Measurements from ENCODE around the gene PSMD7.

PSMD7 gene

GRCh38 chr16:74279805-74280204 lies 16.8 kb upstream of the PSMD7 start:
- TF ChIP-seq, protein P1, sequence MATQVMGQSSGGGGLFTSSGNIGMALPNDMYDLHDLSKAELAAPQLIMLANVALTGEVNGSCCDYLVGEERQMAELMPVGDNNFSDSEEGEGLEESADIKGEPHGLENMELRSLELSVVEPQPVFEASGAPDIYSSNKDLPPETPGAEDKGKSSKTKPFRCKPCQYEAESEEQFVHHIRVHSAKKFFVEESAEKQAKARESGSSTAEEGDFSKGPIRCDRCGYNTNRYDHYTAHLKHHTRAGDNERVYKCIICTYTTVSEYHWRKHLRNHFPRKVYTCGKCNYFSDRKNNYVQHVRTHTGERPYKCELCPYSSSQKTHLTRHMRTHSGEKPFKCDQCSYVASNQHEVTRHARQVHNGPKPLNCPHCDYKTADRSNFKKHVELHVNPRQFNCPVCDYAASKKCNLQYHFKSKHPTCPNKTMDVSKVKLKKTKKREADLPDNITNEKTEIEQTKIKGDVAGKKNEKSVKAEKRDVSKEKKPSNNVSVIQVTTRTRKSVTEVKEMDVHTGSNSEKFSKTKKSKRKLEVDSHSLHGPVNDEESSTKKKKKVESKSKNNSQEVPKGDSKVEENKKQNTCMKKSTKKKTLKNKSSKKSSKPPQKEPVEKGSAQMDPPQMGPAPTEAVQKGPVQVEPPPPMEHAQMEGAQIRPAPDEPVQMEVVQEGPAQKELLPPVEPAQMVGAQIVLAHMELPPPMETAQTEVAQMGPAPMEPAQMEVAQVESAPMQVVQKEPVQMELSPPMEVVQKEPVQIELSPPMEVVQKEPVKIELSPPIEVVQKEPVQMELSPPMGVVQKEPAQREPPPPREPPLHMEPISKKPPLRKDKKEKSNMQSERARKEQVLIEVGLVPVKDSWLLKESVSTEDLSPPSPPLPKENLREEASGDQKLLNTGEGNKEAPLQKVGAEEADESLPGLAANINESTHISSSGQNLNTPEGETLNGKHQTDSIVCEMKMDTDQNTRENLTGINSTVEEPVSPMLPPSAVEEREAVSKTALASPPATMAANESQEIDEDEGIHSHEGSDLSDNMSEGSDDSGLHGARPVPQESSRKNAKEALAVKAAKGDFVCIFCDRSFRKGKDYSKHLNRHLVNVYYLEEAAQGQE (IDR thresholded peaks at IDR 0.05; ENCODE audit: insufficient read depth in 1 of 2, low read depth in 2 of 2, low read length in 2 of 2), result no peak
- no peak for TF ChIP-seq POLR2AphosphoS5 (IDR thresholded peaks at IDR 0.05; ENCODE audit: low read depth, low read length)
- no peak for TF ChIP-seq TAF1 (IDR thresholded peaks at IDR 0.05; ENCODE audit: borderline replicate concordance, insufficient read depth, low read length)
- TF ChIP-seq FOXP2 (optimal IDR thresholded peaks at IDR 0.05; ENCODE audit: borderline replicate concordance, extremely low read depth, extremely low read length, insufficient read depth), result no peak

DNA sequence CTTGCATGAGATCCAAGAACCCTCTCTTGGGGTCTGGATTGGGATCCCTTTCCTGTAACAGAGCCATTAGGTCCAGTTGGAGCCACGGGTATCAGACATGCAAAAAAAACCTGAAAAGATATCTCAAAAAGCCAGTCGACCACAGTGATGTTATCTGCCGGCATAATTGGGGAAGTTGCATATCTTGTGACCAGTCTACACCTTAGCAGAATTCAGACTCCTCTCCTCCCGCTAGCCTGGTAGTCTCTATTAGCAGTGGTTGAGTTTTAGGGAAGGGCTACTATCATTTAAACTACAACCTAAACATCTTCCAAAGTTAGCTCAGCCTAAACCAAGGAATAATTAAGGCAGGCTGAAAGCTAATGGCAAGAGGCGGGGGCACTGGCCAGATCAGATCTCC lies 16.2 kb upstream of the PSMD7 start:
- no peak for TF ChIP-seq SIN3A (IDR thresholded peaks at IDR 0.05; ENCODE audit: borderline replicate concordance, insufficient read depth, low read length)
- TF ChIP-seq, protein P1 (IDR thresholded peaks at IDR 0.05; ENCODE audit: insufficient read depth in 1 of 2, low read depth in 2 of 2, low read length in 2 of 2), result no peak
- TF ChIP-seq TAF1 (IDR thresholded peaks at IDR 0.05; ENCODE audit: borderline replicate concordance, insufficient read depth, low read length), result no peak
- no peak for TF ChIP-seq FOXP2 (optimal IDR thresholded peaks at IDR 0.05; ENCODE audit: borderline replicate concordance, extremely low read depth, extremely low read length, insufficient read depth)
- TF ChIP-seq POLR2AphosphoS5 (IDR thresholded peaks at IDR 0.05; ENCODE audit: low read depth, low read length), result no peak

- TF ChIP-seq POLR2AphosphoS5 (IDR thresholded peaks at IDR 0.05; ENCODE audit: low read depth, low read length), result no peak
- TF ChIP-seq, protein P1 (IDR thresholded peaks at IDR 0.05; ENCODE audit: insufficient read depth in 1 of 2, low read depth in 2 of 2, low read length in 2 of 2), result no peak
- TF ChIP-seq SIN3A (IDR thresholded peaks at IDR 0.05; ENCODE audit: borderline replicate concordance, insufficient read depth, low read length), result no peak
- no peak for TF ChIP-seq FOXP2 (optimal IDR thresholded peaks at IDR 0.05; ENCODE audit: borderline replicate concordance, extremely low read depth, extremely low read length, insufficient read depth)
- TF ChIP-seq TAF1 (IDR thresholded peaks at IDR 0.05; ENCODE audit: borderline replicate concordance, insufficient read depth, low read length), result no peak
Observed at GRCh38 chr16:74281300-74281699, 15.3 kb upstream of the PSMD7 start.

- TF ChIP-seq FOXP2 (optimal IDR thresholded peaks at IDR 0.05; ENCODE audit: borderline replicate concordance, extremely low read depth, extremely low read length, insufficient read depth) (no peak), TAF1 (IDR thresholded peaks at IDR 0.05; ENCODE audit: borderline replicate concordance, insufficient read depth, low read length) (no peak), POLR2AphosphoS5 (IDR thresholded peaks at IDR 0.05; ENCODE audit: low read depth, low read length) (no peak), SIN3A (IDR thresholded peaks at IDR 0.05; ENCODE audit: borderline replicate concordance, insufficient read depth, low read length) (no peak)
- TF ChIP-seq, protein P1 (IDR thresholded peaks at IDR 0.05; ENCODE audit: insufficient read depth in 1 of 2, low read depth in 2 of 2, low read length in 2 of 2), result no peak
Observed at GRCh38 chr16:74283716-74284115, 12.9 kb upstream of the PSMD7 start.

DNA sequence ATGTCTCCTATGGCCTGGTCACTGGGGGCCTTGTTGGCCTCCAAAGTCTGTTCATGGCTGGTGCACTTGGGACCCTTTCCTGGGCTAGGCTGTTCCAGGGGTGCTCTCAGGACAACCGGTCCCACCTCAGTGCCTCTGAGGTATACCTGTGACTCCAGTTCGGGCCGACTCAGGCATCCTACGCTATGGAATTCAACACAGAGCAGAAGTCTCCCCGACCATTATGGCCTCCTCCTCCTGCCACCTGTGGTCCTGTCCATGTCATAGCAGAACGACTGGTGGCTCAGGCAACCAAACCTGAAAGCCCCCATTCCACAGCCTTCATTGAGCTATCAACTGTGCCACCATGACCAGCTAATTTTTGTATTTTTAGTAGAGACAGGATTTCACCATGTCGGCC lies 8.5 kb upstream of the PSMD7 start:
- no peak for TF ChIP-seq FOXP2 (optimal IDR thresholded peaks at IDR 0.05; ENCODE audit: borderline replicate concordance, extremely low read depth, extremely low read length, insufficient read depth)
- TF ChIP-seq POLR2AphosphoS5 (IDR thresholded peaks at IDR 0.05; ENCODE audit: low read depth, low read length), result no peak
- TF ChIP-seq TAF1 (IDR thresholded peaks at IDR 0.05; ENCODE audit: borderline replicate concordance, insufficient read depth, low read length), result no peak
- no peak for TF ChIP-seq SIN3A (IDR thresholded peaks at IDR 0.05; ENCODE audit: borderline replicate concordance, insufficient read depth, low read length)
- TF ChIP-seq, protein P1 (IDR thresholded peaks at IDR 0.05; ENCODE audit: insufficient read depth in 1 of 2, low read depth in 2 of 2, low read length in 2 of 2), result no peak
